ENCODE measurements around the gene SPDEF.

DNA sequence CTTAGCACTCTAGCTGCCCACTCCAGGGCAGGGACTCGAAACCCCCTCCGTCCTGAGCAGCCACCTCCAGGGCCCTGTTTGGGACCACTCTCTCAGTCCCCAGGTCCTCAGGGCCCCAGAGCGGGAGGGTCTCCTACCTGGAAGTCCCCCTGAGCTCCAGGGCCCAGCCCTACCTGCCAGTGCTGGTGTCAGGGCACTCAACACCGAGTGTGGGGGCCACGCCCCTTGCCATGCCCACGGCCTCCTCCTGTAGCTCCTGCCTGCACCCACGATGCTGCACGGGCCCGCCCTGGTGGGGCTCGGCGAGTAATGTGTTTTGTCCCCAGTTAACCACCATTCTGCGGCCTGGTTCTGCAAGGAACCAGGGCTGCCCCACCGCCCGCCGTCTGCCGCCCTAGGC lies 21.5 kb downstream of the SPDEF start:
- TF ChIP-seq CREB1 (IDR thresholded peaks at IDR 0.05; ENCODE audit: low read depth) = no peak
- TF ChIP-seq EP300 (IDR thresholded peaks at IDR 0.05; ENCODE audit: borderline replicate concordance) = no peak
- no peak for TF ChIP-seq REST (IDR thresholded peaks at IDR 0.05; ENCODE audit: low read depth)
- no peak for TF ChIP-seq ZBTB7A (IDR thresholded peaks at IDR 0.05; ENCODE audit: low read depth)
- TF ChIP-seq RAD21 (IDR thresholded peaks at IDR 0.05; ENCODE audit: low read depth) = no peak
- no peak for TF ChIP-seq USF1 (IDR thresholded peaks at IDR 0.05)
